Measurements from ENCODE around the gene TRAFD1.
A peak's percentile ranks its signal among the peaks of the same experiment; 100 is the strongest.

The TRAFD1 gene, protein sequence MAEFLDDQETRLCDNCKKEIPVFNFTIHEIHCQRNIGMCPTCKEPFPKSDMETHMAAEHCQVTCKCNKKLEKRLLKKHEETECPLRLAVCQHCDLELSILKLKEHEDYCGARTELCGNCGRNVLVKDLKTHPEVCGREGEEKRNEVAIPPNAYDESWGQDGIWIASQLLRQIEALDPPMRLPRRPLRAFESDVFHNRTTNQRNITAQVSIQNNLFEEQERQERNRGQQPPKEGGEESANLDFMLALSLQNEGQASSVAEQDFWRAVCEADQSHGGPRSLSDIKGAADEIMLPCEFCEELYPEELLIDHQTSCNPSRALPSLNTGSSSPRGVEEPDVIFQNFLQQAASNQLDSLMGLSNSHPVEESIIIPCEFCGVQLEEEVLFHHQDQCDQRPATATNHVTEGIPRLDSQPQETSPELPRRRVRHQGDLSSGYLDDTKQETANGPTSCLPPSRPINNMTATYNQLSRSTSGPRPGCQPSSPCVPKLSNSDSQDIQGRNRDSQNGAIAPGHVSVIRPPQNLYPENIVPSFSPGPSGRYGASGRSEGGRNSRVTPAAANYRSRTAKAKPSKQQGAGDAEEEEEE

DNA sequence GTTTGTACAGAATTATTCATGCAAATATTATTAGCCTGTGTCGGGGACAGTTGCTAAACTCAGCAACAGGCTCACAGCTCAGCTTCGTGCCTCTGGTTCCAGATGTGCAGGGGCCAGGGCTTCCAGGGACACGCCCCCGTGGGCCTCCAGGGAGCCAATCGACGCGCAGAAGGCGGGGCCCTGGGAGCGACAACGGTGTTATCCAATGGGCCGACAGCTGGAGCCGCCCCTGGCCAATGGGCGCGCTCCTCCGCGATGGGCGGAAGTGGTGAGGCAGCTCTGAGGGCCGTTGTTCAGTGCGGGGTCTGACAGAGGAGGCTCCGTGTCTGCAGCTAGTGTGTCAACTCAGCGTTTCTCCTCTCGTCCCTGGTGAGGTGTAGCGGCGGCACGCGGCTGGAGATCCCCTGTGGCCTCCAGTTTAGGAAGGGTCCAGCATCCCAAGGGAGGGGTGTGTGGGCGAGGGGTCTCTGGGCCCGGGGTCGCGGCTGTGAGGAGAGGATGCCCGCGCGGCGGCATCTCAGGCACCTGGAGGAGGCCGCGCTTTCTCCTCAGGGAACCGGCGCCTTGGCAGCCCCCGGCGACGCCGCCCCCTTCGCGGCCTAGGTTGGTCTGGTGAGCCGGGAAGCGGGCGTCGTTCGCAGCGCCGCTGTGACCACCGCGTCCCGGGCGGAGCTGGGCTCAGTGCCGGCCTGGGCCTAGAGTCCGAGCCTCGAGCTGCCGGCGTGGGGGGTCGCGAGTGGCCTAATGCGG is at the start of gene TRAFD1:
TSS of gene TRAFD1 (plus strand) at position 311 of the 750 bp plus-strand sequence. CDS start 4,963 bp downstream, outside the sequence.
- ChIA-PET POLR2A (interaction anchor here (0.6 to 2.2 kb wide), 8 partner anchors 9 to 114 kb away, joined by 3 to 17 read pairs (median 4); partner anchors contain the start of genes ERP29, NAA25 and TMEM116), CTCF (interaction anchor here (1.3 kb wide), 1 partner anchor 13 kb away, joined by 3 read pairs; no protein-coding TSS in a partner anchor)
- TF ChIP-seq, protein P1, sequence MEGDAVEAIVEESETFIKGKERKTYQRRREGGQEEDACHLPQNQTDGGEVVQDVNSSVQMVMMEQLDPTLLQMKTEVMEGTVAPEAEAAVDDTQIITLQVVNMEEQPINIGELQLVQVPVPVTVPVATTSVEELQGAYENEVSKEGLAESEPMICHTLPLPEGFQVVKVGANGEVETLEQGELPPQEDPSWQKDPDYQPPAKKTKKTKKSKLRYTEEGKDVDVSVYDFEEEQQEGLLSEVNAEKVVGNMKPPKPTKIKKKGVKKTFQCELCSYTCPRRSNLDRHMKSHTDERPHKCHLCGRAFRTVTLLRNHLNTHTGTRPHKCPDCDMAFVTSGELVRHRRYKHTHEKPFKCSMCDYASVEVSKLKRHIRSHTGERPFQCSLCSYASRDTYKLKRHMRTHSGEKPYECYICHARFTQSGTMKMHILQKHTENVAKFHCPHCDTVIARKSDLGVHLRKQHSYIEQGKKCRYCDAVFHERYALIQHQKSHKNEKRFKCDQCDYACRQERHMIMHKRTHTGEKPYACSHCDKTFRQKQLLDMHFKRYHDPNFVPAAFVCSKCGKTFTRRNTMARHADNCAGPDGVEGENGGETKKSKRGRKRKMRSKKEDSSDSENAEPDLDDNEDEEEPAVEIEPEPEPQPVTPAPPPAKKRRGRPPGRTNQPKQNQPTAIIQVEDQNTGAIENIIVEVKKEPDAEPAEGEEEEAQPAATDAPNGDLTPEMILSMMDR (IDR thresholded peaks at IDR 0.05; ENCODE audit: insufficient read depth, low read length, missing control alignments): no peak
- H3K4me3 ChIP-seq (ENCODE audit: low read depth, low read length): peak within 1 kb of the TSS; percentile 71
- peak; percentile 64 for DNase-seq (ENCODE audit: low read depth, low spot score)

DNA sequence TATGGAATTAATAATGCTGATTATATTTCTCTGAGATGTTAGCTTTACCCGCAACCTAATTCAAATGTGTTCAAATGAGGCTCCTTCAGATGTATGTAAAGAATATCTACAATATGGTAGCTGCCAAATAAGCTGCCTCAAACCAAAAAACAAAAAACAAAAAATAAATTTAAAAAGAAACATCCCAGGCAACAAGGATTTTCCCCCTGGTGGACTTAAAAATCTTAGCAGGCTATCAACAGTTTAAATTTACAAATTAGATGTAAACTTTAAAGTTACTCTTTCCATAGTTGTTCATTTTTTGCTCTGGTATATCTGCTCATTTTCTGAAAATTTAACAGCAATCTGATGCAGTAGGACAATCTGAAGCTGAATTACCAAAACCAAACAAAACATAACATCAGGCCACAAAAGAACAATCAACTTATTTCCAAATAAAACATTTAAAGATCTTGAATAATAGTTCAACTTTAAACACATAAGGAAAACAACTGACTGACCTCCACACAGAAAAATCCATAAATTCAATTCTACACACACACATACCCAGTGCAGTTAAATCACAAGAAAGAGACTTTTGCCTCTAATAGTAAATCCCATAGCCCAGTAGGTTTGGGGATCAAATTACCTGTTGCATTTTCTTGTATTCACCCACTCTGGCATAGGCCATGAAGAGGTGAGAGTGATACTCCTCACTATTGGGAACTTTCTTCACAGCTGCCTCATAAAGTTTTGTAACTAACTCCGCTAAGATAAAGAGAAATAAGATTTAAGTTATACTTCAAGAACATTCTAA is 38.1 kb upstream of the TRAFD1 start:
- ChIA-PET POLR2A (no interaction called here), CTCF (interaction anchor here (1.9 kb wide), 1 partner anchor 14 kb away, joined by 4 read pairs; no protein-coding TSS in a partner anchor)
- no peak for DNase-seq (ENCODE audit: low read depth, low spot score)
- TF ChIP-seq, protein P1 (IDR thresholded peaks at IDR 0.05; ENCODE audit: insufficient read depth, low read length, missing control alignments): no peak
- no peak overlapping the region for H3K4me3 ChIP-seq (ENCODE audit: low read depth, low read length)

- CTCF ChIA-PET: interaction anchor here (0.8 kb wide), 1 partner anchor 10 kb away, joined by 3 read pairs; no protein-coding TSS in a partner anchor
- POLR2A ChIA-PET: no interaction called here
- TF ChIP-seq, protein P1 (IDR thresholded peaks at IDR 0.05; ENCODE audit: insufficient read depth, low read length, missing control alignments): no peak
- DNase-seq (ENCODE audit: low read depth, low spot score): no peak
- H3K4me3 ChIP-seq (ENCODE audit: low read depth, low read length): no peak overlapping the region
These were observed 37.5 kb upstream of the TRAFD1 start for GRCh38 chr12:112087851-112088250.

DNA sequence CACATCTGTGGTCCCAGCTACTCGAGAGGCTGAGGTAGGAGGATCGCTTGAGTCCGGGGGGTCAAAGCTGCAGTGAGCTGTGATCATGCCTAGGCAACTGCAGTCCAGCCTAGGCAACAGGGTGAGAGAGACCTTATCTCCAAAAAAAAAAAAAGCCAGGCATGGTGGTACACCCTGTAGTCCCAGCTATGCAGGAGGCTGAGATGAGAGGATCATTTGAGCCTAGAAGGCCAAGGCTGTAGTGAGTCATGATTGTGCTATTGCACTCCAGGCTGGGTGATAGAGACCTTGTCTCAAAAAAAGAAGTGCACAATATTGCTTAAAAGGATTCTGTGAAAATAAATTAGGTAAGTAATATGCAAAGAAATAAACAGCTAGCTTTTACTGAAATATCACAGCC is 33.8 kb upstream of the TRAFD1 start:
- POLR2A ChIA-PET: no interaction called here
- CTCF ChIA-PET: no interaction called here

DNA sequence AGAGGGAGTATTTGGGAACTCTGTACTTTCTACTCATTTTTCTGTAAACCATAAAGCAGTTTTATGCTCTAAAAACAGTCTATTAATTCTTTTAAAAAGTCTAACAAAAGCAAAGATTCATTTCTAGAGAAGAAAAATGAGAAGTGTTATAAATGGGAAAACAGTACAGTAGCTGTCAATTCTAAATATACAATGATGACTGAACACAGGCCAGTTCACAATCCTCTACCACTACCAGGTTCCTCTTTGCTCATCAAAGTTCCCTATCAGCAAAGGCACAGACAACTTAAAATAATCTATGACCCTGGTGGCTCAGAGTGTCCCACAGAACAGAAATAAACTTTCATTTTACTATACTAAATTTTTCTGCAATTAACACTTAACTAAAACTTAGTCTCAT is 29.3 kb upstream of the TRAFD1 start:
- ChIA-PET POLR2A (interaction anchor here (0.7 to 1.8 kb wide), 2 partner anchors 29 to 113 kb away, joined by 3 to 4 read pairs; partner anchors contain the start of gene TRAFD1), CTCF (interaction anchor here (1.0 kb wide), 1 partner anchor 9 kb away, joined by 3 read pairs; no protein-coding TSS in a partner anchor)
- DNase-seq (ENCODE audit: low read depth, low spot score): no peak
- H3K4me3 ChIP-seq (ENCODE audit: low read depth, low read length): no peak overlapping the region
- TF ChIP-seq, protein P1 (IDR thresholded peaks at IDR 0.05; ENCODE audit: insufficient read depth, low read length, missing control alignments): no peak

More for the DNA sequence above, 33.8 kb upstream of the TRAFD1 start:
- TF ChIP-seq, protein P1 (IDR thresholded peaks at IDR 0.05; ENCODE audit: insufficient read depth, low read length, missing control alignments): no peak
- H3K4me3 ChIP-seq (ENCODE audit: low read depth, low read length): no peak overlapping the region
- DNase-seq (ENCODE audit: low read depth, low spot score): no peak

Data from AG04449 (cell line).